Activated CD4-positive, alpha-beta T cell treated with anti-CD3 and anti-CD28 coated beads for 24 hours (primary cell): Measurements from ENCODE around the gene ARID5A.
"Not testable (repeated sequence)": the region's sequence is repeated elsewhere in the genome, so short reads cannot be mapped to it uniquely, and the experiment has no call there.

Experiments
- DNase-seq, 2 donors: peaks; one replicate each; pipeline ENCODE4 v3.0.0-alpha.2; 2020; ENCODE audit warnings: low read depth in 2 of 2

ARID5A gene

DNA sequence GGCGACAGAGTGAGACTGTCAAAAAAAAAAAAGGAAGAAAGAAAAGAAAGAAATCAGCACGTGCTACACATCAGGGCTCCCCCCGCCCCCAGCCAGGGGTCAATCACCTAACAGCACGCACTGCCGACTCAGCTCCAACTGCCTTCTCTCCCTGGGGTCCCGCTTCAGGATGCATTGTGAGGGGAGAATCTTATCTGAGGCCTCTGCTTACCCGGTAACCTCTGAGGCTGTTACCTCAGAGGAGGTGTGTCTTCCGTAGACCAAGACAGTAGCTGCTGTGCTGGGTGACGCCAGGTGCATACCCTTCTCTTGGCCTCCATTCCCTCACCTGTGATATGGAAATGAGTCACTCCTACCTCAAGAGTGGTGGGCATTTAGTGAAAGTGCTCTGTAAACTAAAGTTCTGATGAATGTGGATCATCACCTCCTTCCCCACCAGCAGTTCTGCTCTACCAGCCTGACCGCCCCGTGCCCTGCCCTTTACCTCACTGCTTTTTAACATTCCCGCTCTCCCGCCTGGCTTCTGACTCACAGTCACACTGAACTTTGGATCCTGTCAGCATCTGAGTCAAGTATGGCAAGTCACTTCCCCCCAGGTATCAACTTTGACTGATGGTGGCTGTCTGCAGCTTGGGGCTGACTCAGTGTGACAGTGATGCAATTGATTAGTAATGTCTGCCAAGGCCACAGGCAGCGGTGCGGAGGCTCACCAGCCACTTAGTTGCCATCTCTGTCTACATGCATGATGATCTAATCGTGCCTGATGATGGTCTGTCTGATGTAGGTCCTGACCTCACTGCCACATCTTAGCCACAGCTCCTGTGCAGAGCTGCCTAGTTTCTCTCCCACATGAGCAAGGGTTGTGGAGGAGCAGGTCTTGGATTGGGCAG, 20.1 kb downstream of the ARID5A start:
- peak in 1 of 2 donors; percentile 46 for DNase-seq

DNA sequence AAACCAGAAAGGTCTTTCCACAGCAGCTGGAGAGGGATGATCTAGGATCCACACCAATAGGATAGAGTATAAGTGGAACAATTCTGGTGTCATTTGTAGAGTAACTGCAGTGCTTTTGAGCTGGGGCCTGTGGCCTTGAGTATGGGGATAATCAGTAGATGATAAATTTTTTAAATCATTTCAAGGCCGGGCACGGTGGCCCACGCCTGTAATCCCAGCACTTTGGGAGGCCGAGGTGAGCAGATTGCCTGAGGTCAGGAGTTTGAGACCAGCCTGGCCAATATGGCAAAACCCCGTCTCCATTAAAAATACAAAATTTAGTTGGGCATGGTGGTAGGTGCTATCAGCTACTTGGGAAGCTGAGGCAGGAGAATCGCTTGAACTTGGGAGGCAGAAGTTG, 20.9 kb downstream of the ARID5A start:
- DNase-seq: not testable (repeated sequence)

DNA sequence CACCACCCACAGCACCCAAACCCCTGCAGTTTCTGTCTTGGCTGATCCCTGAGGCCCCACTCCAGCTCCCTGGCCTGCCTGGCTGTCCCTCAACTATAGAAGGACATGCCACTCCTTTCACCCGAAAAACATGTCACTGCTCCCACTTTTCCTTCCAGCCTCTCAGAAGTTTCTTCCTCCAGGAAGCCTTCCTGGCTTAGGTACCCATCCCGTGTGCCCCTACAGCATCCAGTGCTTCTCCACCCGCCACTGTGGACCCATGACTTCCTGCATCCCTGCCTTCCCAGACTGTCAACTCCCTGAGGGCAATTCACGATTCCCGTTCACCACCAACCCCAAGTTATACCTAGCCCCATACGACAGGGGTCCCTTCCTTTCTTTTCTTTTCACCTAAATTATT, 21.5 kb downstream of the ARID5A start:
- no peak for DNase-seq

- no peak for DNase-seq
These were observed 21.9 kb downstream of the ARID5A start for GRCh38 chr2:96558485-96558884.

- no peak for DNase-seq
These were observed 27.5 kb downstream of the ARID5A start for GRCh38 chr2:96564026-96564425.

- no peak for DNase-seq
These were observed 28.0 kb downstream of the ARID5A start for GRCh38 chr2:96564563-96564962.

- DNase-seq: no peak
These were observed 28.6 kb downstream of the ARID5A start for GRCh38 chr2:96565111-96565510.

- DNase-seq: no peak
These were observed 31.5 kb downstream of the ARID5A start for GRCh38 chr2:96568094-96568493.

DNA sequence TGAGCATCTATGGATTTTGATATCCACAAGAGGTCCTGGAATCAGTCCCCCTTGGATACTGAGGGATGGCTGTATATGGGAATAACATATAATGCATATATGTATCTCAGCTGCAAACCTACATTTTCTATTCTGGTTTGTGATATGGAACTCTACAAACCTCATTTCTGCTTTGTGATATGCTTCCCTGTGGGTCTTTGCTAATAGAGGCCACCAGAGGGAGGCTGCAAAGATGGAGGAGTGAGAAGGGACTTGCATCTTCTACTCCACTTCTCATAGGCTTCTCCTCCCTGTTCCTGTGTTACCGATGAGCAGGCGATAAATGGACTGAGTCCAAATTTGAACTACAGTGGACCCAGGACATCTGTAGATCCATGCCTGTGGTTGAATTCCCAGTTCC, 37.8 kb downstream of the ARID5A start:
- DNase-seq: no peak

DNA sequence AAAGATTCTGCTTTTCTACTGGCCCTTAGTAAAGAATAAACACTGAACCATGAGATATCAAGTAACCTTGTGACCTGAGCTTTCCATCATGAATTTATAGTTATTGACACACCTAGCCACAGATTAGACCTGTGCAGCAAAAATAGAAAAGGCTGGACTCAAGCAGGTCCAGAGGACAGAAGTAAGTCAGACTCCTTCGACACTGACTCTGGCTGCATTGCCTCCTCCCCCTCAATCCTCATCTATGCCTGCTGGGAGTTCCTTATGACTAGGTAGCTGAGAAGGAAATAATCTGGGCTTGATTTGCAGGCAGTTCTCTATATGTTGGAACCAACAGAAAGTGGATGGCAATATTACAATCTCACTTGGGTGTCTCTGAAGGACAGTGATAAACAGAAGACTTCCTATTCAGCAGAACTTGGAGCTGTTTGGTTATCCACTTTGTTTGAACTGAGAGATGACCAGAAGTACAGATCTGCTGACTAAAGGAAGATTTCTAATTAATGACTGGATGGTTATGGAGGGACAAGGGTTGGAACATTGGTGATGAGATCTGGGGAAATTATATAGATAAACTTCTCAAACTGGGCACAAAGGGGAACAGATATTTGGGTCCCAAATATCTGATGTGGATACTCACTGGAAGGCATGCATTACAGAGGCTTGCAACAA, 39.4 kb downstream of the ARID5A start:
- DNase-seq: no peak

GRCh38 chr2:96577501-96577900, 40.9 kb downstream of the ARID5A start:
- DNase-seq: no peak

- no peak for DNase-seq
These were observed 42.2 kb downstream of the ARID5A start for GRCh38 chr2:96578731-96579130.

- no peak for DNase-seq
These were observed 42.9 kb downstream of the ARID5A start for GRCh38 chr2:96579422-96579821.

- DNase-seq: no peak
These were observed 44.2 kb downstream of the ARID5A start for GRCh38 chr2:96580771-96581170.

DNA sequence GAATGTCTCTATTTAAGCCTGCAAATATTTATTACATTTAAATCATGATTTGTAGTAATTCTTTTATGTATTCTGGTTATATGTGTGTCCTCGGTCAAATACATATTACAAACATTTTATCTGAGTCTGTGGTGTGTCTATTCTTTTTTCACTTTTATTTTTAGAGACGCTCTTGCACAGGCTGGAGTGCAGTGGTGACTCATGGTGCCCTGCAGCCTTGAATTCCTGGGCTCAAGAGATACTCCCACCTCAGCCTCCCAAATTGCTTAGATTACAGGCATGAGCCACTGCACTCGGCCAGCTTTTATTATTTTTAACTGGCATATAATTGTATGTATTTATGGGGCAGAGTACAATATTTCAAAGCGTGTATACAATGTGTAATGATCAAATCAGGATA, 47.5 kb downstream of the ARID5A start:
- no peak for DNase-seq

DNA sequence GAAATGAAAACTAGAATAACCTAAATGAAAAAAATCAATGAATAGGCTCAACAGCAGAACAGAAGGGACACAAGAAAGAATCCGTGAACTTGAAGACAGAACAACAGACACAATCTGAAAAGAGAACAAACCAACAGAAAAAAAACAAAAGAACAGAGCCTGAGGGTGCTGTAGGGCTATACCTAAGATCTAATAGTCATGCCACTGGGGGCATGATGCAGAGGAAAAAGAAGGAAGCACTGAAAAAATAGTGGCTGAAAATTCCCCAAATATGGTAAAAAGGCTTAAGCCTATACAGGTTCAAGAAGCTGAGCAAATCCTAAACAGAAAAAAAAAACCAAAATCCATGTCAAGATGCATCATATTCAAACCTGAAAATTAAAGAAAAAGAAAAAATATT, 51.3 kb downstream of the ARID5A start:
- no peak for DNase-seq

- DNase-seq: no peak
These were observed 54.5 kb downstream of the ARID5A start for GRCh38 chr2:96591054-96591453.

GRCh38 chr2:96591494-96591893, 54.9 kb downstream of the ARID5A start:
- DNase-seq: no peak

GRCh38 chr2:96594282-96594681, 57.7 kb downstream of the ARID5A start:
- no peak for DNase-seq

- no peak for DNase-seq
These were observed 58.2 kb downstream of the ARID5A start for GRCh38 chr2:96594691-96595152.

DNA sequence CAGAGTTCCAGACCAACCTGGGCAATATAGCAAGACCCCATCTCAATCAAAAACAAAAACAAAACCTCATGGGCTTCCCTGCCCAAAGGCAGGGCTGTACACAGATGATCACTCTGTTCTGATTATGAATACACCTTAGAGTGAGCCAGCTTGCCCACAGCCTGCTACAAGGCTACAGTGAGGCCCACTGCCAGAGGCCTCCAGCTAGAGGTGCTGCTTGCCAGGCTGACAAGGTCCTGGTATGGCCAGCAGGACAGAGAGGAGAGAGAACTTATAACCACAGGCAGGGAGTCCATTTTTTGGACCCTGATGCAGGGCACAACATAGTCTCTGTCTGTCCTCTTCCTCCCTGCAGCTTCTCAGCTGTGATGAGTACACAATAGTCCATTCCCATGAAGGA, 60.0 kb downstream of the ARID5A start:
- no peak for DNase-seq

DNA sequence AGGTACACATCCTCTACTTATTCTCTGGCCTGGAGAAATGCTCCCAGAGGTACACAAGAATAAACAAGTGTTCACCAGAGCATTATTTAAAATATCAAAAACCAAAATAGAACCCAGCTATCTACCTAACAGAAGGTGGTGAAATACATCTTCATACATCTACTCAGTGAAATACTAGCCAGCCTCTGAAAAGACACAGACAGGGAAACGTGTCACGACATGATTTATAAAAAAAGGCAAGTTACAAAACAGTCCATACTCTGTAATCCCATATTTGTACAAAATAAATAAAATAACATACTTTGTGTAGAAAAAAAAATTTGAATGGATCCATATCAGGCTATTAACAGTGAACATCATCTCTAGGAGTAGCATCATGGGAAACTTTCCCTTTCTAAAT, 63.4 kb downstream of the ARID5A start:
- no peak for DNase-seq
